GM04503 (cell line): ENCODE measurements around the gene CLEC16A.
"Not testable (repeated sequence)": the region's sequence is repeated elsewhere in the genome, so short reads cannot be mapped to it uniquely, and the experiment has no call there.

Experiments
- DNase-seq: peaks from one replicate; pipeline ENCODE4 v3.0.0-alpha.2; 2012; ENCODE audit warnings: low read depth

CLEC16A gene

DNA sequence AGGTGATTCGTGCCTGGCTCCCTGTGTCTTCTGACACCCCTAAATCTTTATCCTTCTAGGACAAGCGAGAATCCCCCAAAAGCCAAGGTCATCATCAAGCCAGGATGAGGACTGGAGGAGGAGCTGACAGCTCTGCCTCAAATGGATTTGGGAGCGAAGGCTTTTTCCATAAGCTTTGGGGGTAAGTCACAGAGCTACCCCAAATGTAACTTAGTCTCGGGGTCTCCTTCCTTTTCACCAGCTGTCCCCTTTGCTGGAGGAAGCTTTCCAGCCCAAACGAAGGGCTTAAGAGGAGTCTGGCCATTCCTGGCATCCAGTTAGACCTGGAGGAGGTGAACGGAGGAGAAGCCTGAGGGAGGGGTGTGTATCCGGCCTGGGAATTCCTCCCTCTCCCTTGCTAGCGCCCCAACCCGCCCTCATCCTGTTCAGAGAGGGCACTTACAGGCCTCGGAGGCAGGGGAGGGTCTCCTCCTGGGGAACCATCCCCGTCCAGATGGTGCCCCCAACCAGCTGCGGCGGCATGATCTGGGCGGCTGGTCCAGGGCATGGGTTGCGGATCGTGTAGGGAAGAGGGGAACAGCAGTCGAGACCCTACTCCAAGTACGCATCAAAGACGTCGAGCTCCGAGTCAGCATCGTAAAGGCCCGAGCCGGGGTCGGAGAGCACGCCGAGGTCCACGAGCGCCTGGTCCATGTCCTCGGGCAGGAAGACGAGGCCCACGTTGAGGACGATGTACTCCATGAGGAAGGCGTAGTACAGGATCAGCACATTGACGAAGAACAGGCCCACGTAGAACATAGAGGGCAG is 3.0 kb upstream of the CLEC16A start:
- no peak for DNase-seq

DNA sequence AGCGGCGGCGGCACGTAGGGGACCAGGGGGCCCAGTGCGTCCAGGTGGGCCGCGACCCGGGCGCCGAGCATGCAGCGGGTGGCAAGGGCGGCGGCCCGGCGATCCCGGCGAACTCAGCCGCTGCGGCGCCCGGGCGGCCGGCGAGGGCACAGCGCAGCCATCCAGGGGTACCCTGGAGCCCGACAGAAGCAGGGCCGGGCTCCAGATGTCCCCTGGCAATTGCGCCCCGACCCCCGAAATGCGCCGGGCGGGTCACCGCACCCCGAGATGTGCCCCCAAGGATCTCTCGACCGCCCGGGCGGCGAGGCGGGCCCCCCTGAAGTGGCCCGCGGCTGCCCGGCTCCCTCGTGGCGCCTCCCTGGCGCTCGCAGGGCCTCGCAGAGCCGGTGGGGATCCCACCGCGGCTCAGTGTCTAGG is 2.4 kb upstream of the CLEC16A start:
- not testable (repeated sequence) for DNase-seq

DNA sequence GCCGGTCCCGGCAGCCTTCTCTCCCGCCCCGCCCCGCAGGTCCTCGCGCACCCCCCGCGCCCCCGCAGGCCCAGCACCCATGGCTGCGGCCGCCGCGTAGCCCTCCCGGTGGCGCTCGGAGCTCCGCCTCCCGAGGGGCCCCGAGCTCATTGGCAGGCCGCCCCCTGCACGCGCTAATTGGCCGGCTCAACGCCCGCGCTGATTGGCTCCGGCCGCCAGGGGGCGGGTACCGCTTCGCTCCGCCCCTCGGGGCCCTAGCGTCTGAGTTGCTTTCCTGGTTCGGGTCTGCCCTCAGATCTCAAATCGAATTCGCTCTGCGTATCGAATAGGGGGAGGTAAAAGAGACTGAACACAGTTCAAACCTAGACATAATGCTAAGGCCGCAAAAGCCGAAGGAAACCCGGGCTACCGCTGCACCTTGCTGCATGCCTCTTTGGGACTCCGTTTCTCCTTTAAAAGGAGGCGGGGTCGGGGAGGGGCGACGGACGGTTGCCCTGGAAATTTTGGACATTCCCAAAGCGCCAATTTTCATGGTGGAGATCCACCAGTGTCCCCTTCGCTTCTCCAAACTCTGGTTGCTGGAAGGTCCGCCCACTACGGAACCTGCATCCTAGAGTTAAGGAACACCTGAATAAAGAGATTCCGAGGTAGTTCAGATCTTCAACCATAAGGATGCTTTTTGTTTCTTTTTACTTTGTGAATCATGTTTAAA is 1.9 kb upstream of the CLEC16A start, which contains the start of gene DEXI:
Gene DEXI, minus strand, starts transcription at position 117 of the 712 bp plus-strand sequence. CDS start 463 bp downstream, outside the sequence.
- DNase-seq: peak; percentile 50

DNA sequence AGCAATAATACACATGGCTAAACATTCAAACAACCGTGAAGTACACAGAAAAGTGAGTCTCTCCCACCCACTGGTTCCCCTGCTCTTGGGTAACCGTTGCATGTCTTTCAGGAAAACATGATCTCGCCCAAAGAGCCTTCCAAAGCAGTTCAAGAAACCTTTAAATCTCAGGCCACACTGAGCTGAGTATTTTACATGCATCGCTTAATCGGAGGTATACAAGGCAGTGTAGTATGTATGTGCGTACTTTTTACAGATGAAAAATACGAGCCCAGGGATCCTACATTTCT is 1.4 kb upstream of the CLEC16A start:
- no peak for DNase-seq

DNA sequence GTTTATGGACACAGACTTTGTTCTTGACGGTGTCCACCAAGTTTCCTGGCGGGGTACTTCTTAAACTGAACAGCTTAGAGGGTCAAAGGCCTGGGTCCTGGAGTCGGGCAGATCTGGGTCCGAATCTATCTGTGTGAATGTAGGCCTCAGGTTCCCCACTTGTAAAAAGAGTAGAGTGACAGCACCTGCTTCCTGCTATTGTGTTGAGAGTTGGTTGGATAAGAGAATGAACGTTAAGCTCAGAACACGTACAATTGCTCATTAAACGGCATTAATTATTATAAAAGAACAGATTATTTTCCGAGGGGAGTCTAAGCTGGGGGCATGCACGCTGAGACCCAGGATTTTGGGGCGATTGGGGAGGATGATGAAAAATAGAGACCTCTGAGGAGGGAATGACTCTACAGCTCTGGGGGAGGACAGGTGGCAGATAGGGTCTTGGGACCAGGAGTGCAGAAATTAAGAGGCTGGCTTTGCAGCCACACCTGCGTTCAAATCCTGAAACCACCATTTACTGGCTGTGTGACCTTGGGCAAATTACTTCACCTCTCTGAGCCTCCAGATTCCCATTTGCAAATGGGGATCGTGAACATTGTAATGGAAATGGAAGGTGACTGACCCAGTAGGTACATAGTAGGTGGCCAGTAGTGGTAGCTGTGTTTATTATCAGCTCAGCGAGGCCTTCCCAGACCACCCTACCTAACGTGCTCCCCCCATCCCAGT is 862 bp downstream of the CLEC16A start:
- no peak for DNase-seq

DNA sequence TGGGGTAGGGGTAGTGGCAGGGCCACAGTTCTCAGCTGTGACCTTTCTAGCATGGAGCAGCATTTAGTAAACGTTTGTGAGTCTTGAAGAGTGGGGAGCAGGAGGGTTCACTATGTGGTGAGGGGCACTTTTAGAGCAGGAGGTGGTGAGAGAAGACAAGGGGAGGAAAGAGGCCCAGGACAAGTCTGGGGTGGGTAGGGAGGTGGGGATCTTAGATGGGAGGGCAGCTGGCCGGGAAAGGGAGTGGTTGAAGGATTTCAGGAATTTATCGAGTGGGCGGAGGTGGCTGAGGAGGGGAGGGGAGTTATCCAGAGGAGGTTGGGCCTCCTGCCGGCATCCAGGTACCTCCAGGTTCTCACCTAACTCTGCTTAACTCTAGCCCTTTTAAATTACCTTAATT is 1.9 kb downstream of the CLEC16A start:
- DNase-seq: no peak

DNA sequence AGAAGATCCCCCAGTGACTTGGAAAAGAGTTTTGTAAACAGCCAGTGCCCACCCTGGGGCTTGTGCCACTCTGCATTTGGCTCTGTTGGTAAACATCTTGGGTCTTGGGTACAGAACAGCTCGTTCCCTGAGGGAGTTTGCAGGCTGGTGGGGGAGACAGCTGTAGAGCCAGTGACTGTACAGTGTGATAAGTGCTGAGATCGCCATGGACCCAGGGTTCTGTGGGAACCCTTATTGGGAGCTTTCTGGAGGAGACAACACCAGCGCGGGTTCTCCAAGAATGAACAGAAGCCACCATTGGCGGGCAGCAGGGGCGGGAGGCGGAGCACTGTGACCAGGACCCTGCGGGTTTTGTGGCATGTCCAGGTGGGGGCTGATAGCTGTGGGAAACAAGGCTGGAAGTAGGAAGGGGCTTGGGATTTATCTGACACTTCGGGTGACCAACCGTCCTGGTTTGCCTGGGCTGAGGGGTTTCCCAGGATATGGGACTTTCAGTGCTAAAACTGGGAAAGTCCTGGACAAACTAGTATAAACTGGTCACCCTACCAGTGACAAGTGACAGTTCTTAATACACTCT is 2.9 kb downstream of the CLEC16A start:
- no peak for DNase-seq

DNA sequence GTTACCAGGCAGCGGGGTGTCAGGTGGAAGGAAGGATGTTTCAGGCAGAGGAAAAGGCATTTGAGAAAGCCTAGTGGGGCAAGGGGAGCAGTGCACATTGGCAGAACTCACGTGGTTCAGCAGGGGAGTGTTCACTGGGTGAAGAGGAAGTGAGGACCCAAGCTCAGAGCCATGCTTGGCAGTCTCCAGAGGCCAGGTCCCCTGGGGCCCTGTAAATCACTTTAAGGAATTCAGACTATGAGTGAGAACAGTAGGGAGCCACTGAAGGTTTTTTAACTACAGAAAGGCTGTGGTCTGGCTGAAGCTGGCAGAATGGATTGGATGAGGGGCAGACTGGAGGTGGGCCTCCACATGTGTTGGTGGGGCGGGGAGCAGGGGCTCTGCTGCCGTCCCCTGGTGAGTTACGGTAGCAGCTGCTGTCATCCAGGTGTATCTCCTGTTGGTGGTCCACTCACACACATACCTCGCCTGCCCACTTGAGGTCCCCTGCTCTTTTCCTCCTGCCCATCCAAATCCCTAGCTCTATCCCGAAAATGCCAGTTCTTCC is 5.1 kb downstream of the CLEC16A start:
- DNase-seq: no peak

DNA sequence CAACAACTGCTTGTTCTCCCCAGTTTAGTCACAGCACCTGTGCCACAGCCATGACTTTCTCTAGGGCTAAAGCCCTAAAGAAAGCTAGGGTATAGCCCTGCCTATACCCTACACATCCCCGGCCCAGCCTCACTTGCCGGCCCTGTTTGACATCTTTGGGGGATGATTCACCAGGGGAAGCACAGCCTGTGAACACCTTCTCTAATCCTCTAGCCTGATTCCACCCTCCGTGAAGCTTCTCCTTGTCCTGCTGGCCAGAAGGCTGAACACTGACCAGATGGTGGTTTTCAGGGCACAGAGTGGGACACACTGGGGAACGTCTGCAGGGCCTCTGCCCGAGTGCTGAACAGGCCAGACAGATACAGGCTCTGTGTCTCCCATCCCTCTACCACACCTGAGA is 6.0 kb downstream of the CLEC16A start:
- no peak for DNase-seq

DNA sequence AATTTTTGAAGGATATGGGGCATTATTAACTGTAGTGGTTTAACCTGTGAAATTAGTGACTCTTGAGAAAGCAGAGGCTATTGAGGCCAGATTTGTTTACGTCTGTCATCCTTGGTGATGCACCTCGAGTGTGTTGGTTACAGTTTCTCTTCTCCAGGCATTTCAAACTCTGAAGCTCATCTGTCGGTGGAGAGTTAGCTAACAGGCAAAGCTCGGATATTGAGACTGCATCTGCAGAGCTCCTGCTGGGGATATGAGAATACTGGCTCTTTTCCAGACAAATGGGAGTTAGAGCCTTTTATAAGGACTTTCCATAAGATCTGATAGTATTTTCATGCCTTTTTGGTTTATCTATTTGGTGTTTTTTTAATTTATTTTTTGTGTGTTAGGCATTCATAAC is 6.7 kb downstream of the CLEC16A start:
- no peak for DNase-seq

DNA sequence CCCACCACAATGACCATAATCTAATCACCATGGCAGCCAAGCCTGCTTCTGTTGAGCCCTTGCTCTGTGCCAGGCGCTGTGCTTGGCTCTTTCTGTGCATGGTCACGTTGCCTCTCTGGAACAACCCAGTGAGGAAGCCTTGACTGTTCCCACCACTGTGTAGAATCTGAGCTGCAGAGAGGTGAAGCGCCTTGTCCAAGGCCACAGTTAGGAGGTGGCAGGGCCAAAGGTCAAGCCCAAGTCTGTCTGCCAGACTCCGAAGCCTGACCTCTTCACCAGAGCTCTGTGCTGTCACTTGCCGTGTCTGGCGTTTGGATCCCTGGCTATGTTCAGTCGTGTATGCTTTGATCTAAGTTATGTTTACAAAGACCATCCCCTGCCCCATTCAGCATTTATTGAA is 10.5 kb downstream of the CLEC16A start:
- DNase-seq: no peak

DNA sequence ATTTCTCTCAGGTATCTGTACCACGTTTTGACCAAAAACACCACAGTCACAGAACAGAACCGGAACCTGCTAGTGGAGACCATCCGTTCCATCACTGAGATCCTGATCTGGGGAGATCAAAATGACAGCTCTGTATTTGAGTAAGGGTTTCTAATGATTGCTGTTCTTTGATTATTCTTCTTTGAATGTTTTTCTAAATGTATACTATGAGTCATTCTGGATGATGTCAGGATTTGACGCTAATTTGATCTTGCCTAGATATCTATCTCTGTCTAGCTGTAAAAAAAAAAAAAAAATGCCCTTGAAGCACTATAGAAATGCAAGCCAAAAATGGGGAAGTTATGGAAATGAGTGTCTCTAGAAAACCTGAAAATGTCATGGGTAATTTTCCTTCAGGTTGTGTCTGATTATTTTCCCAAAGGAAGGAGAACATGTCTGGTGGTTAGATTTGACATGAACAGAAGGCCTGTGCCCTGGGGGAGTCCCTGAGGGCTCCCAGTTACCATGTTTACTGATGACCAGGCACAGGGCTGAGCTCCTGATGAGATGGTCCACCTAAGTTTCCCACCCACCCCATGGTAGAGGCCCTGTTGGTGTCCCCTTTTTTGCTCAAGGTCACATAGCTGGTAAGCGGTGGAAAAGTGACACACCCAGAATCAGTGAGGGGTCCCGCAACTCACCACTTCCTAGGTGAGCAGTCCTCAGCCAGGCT is 13.6 kb downstream of the CLEC16A start:
- DNase-seq: no peak

DNA sequence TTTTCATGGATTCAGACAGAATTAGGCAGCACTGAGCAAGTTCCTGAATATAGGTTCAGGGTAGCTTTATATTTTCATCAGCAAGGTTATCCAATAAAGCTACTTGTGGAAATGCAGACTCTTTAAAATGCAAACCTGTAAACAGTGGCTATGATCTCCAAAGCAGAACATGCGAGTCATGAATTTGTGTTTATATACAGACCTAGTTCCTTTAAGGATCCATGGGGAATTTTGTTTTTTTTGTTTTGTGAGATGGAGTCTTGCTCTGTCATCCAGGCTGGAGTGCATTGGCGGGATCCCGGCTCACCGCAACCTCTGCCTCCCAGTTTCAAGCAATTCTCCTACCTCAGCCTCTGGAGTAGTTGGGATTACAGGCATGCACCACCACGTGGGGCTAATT is 14.8 kb downstream of the CLEC16A start:
- DNase-seq: no peak

DNA sequence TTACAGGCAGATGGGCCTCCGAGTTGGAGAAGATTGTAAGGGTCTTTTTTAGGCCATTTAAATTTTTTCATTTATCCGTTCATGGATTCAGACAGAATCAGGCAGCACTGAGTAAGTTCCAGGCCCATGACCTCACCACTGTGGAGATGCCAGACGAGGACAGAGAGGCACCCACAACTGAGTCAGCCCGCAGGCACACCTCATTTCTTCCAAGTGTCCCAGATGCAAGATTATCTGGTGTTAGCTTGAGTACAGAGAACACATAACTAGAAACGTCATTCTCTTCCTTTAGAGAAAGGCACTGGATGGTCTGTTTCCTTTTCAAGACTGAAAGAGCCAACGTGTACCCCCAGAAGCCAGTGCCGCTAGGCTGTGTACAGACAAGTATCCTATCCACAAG is 16.9 kb downstream of the CLEC16A start:
- DNase-seq: peak; percentile 62

DNA sequence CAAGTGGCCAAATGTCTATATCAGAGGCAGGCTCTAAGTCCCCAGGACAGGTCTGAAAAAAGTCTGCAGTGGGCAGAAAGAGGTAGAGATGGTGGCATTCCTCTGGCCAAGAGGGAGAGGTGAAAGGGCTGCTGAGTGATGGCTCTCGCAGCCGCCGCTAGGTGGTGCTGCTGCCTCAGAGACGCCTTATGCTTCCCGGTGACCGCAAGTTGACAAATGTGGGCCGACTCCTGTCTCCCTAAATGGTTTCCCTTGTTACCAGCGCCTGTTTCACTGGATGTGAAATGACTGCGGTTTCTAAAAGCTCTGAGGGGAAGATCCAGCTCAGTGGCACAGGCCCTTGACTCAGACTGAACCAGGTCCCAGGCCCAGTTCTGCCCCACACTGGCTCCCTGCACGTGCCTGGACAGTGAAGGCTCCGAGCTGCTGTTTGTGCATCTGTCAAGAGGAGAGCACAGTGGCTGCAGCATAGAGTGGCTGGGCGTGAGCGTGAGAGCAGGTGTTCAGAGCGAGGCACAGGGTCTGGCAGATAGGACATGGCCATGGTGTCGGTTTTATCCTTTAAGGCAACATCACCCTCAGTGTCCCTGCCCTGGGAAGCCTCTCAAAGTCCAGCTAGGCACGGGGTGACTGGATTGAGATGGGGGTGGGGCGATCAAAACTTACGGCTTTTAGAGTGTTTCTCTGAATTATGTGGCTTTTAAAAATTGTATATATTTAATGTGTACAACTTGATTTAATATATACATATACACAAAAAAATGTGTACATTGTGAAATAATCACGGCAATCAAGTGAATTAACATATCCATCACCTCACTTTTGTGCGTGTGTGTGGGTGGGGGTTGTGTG is 19.9 kb downstream of the CLEC16A start:
- peak; percentile 62 for DNase-seq

DNA sequence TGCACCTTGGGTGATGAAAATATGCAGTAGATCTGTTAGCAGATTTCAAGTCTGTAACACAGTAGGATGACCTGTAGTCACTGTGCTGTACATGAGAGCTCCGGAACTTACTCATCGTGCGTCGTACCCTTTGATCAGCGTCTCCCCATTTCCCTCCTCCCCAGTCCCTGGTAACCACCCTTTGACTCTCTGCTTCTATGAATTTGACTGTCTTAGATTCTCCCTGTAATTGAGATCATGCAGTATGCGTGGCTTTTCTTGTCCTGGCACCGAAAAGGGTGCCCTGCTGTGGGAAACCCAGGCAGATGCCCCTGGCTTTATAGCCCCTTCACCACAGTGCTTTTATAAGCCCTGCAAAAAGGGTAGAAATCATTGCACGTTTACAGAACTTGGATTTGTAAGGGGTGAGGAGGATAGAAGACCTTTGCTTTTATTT is 20.5 kb downstream of the CLEC16A start:
- DNase-seq: no peak

DNA sequence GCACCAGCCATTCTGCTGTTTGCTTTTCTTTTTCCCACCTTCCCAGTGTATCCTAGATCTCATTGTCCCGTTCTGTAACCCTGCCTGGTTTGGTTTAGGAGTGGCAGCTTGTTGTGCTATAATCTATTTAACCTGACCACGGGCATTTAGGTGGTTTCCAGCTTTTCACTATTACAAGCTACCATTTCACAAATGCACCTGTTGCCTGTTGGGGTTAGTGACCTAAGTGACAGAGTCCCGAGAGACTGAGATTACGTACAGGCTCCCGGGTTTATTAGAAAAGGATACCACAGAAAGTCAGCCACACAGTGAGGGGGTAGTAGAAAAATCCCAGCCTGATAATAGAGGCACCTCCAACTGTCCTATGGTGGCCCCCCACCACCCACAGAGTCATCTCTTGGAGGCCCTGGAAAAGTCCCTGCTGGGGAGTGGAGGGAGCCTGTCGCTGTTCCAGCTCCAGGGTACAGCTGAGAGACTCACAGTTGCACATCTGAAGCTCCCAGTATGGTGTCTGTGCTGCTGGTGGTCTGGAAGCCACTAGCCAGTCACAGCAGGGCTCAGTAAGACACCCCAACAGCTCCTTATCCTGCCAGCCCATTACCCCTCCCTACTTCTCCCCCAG is 21.2 kb downstream of the CLEC16A start:
- DNase-seq: no peak

DNA sequence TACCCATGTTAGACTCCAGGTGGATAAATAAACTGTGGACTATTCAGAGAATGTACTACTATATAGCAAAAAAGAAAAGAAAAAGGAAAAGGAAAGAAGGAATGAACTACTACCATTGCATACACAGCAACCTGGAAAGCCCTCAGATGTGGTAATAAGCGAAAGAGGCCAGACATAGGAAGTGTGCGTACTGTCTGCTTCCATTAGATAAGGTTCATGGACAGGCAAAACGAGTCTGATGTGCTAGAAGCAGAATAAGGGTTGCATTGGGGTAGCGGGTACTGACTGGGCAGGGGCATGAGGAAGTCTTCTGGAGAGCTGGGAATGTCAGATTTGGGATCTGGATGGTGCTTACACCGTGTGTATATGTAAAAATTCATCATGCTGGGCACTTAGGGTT is 21.8 kb downstream of the CLEC16A start:
- no peak for DNase-seq

DNA sequence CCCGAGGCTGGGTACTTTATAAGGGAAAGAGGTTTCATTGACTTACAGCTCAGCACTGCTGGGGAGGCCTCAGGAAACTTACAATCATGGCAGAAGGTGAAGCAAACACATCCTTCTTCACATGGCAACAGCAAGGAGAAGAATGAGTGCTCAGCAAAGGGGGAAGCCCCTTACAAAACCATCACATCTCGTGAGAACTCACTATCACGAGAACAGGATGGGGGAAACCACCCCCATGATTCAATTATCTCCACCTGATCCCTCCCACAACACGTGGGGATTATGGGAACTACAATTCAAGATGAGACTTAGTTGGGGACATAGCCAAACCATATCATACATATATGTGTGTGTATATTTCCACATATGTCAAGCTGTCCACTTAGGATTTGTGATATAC is 22.2 kb downstream of the CLEC16A start:
- not testable (repeated sequence) for DNase-seq

DNA sequence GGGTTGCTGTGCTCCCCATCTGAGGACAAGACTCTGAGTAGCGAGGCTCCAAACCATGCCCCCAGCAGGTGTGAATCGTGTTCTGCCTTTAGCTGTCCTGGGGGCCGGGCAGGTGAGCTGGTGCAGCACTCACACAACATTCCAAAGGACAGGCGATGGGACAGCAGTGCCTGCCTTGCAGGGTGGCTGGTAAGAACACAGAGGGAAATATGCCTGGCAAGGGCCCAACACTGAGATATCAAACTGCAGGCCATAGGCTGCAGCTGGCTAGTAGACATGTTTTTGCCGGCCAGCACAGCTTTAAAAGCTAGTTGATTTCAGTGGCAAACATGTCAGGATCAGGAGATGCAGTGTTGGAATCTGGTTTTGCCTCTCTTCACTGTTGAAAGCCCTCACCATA is 23.6 kb downstream of the CLEC16A start:
- no peak for DNase-seq
